ENCODE results near the gene TAS2R38.

DNA sequence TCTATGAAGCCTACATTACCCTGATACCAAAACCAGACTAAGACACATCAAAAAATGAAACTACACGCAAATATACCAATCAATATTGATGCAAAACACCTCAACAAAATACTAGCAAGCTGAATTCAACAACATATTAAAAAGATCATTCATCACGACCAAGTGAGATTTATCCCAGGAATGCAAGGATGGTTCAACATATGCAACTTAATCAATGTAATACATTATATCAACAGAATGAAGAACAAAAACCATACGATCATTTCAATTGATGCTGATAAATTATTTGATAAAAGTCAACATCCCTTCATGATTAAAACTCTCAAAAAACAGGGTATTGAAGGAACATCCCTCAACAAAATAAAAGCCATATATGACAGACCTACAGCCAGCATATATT is 32.5 kb downstream of the TAS2R38 start:
- TF ChIP-seq EP300 (IDR thresholded peaks at IDR 0.05), result no peak
- no peak for TF ChIP-seq POLR2A (IDR thresholded peaks at IDR 0.05)
